ENCODE results near the gene MCM5. TPM values are rescaled to one million over a fixed set of nuclear protein-coding genes. Genes with fewer than 3 reads are reported as not detected.
"Not testable (repeated sequence)": the region's sequence is repeated elsewhere in the genome, so short reads cannot be mapped to it uniquely, and the experiment has no call there.

MCM5 gene
- polyA plus RNA-seq (ENCODE audit: insufficient read length), result 34.3 TPM

- peak; percentile 99 for DNase-seq
These were observed at the start of gene MCM5 for GRCh38 chr22:35399678-35400500. Gene MCM5, plus strand, starts transcription at chr22:35400140. Its CDS starts 299 bp downstream, at chr22:35400439.

- peak; percentile 93 for DNase-seq
These were observed 49.1 kb upstream of the MCM5 start for GRCh38 chr22:35350539-35351503.

- DNase-seq, result no peak
These were observed 47.5 kb upstream of the MCM5 start for GRCh38 chr22:35352214-35353111.

DNA sequence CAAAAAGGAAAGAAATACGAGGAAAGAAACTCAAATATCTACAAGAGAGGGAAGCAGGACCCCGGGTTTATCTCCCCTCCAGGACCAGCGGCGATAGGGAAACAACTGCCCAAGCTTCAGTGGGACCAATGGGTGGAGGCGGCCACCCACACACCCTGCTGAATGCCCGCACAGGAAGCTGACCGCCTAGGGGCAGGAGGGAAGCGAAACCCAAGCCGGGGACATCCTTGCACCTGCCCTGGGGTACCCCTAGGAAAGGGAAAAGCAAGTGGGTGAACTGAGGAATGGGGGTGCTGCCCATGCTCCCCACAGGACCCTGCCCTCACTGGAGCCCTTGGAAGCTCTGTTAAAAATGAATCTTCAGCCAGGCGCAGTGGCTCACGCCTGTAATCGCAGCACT lies 46.6 kb upstream of the MCM5 start:
- DNase-seq, result no peak

GRCh38 chr22:35354068-35354467 lies 45.9 kb upstream of the MCM5 start:
- no peak for DNase-seq

- DNase-seq, result no peak
These were observed 41.9 kb upstream of the MCM5 start for GRCh38 chr22:35357883-35358621.

- DNase-seq, result no peak
These were observed 40.4 kb upstream of the MCM5 start for GRCh38 chr22:35359380-35360065.

DNA sequence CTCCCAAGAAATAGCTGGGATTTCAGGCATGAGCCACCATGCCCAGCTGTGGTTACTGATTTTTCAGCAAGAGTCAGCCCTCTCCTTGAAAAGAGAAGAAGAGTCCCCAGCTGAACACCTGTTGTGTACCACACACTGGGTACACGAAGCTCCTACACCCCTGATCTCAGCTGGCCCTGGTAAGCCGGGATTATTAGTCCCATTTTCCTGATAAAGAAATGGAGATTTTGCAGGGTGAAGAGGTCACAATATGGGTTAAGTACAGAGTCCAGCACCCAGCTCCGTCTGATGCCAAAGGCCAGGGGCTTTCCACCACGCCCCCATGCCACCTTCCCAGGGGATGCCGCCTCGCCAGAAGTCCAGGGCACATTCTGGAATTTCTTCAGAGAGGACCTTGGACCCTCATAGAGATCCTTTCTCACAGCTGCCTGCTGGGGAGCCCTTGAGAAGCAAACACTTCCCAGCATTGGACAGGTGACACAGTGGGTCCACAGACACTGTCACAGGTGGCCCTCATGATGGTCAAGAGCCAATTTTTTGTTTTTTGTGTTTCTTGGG lies 38.9 kb upstream of the MCM5 start:
- no peak for DNase-seq

DNA sequence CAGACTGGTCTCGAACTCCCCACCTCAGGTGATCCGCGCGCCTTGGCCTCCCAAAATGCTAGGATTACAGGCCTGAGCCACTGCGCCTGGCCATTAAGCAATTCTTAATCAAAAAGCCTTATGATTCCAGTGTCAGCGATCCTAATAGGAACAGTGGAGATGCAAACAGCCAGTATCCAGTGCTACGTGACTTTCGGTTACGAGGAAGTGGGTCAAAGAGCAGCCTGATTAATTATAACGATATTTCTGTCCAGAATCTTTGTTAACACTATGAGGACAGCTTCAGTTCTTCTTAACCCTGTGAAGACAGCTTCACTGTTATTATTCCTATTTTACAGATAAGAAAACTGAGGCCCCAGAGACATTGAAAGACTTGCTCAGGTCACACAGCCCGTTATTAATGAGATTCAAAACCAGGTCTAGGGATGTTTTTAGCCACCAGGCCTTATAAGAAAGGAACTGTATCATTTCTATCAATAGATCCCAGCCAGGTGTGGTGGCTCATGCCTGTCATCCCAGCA lies 36.3 kb upstream of the MCM5 start:
- no peak for DNase-seq

DNA sequence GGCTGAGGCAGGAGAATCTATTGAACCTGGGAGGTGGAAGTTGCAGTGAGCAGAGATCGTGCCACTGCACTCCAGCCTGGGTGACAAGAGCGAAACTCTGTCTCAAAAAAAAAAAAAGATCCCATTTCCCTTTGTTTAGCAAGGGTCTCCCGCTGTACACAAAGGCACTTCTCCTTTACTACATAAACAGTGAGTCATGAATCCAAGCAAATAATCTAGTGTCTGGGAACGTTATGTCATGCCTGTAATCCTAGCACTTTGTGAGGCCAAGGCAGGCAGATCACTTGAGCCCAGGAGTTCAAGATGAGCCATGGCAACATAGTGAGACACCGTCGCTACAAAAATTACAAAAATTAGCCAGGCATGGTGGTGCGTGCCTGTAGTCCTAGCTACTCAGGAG lies 35.7 kb upstream of the MCM5 start:
- DNase-seq, result not testable (repeated sequence)

DNA sequence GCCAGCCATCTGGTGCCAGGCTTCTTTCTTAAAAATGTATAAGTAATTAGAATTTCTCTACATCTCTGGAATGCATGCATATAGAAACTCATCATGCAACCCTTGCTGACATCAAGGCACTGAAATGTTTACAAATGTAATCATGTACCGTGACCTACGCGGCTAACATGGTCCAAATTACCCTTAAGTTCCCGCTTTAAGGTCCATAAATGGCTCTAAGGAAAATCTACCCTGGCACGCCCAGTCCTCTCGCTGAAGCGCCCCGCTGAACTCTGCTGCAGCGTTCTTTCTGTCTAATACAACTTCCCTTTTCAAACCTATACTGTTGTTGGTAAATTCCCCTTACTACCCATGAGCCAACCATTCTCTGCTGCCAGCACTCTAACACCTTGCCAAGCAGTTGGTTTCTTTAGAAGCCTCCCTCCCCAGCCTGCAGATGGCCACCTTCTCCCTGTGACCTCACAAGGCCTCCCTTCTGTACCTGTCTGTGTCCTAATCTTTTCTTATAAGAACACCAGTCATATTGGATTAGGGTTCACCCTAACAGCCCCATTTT lies 32.5 kb upstream of the MCM5 start:
- no peak for DNase-seq

DNA sequence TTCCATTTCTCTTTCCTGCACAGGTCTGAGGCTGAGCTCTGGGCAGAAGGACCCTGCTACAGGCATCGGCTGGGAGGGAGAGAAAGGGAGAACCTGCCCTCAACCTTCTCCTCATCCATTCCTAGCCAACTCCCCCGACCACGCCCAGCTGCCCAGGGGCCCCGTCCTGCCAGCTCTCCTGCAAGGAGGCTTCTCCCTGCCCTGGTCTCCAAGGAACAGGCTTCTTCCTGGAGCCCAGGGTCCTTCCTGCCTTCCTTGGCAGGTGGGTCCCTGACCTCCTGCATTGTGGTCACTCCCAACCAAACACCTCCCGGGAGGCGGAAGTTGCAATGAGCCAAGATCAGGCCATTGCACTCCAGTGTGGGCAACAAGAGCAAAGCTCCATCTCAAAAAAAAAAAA lies 31.6 kb upstream of the MCM5 start:
- no peak for DNase-seq

DNA sequence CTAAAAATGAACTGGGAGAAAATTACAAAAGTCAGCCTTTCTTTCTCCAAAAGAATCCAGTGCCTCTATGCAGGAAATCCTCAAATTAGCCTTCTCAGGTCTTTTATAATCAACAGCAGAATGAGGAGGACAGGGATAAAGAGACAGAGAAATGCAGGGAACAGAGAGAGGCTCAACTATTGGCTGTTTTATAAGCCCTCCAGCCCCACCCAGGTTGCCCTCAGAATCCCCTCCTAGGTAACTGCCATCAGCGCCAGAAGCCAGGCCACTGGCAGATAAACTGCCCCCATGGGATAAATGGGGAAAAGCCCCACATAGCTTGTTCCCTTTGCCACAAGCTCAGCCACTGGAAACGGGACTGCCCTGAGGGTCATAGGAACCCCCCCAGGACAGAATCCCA lies 29.9 kb upstream of the MCM5 start:
- no peak for DNase-seq

GRCh38 chr22:35373781-35374180 lies 26.2 kb upstream of the MCM5 start:
- DNase-seq, result no peak

DNA sequence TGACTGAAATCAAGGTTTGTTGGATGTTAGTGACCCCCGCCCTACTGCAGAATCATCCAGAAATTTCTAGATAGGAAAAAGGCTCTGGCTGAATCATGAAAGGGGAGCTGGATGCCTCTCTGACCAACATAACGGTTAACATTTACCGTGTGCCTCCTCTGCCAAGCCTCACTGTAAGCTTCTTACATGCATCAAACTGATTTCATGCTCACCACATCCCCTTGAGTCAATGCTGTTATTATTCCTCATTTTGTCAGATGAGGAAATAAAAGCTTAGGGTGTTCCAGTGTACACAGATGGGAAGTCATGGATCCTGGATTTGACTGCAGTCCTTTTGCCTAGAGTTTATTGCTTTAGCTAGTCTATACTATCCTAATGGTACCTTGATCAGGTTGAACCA lies 24.9 kb upstream of the MCM5 start:
- DNase-seq, result no peak

GRCh38 chr22:35375526-35375925 lies 24.4 kb upstream of the MCM5 start:
- DNase-seq, result no peak

- peak; percentile 95 for DNase-seq
These were observed 23.0 kb upstream of the MCM5 start for GRCh38 chr22:35376728-35377472.

DNA sequence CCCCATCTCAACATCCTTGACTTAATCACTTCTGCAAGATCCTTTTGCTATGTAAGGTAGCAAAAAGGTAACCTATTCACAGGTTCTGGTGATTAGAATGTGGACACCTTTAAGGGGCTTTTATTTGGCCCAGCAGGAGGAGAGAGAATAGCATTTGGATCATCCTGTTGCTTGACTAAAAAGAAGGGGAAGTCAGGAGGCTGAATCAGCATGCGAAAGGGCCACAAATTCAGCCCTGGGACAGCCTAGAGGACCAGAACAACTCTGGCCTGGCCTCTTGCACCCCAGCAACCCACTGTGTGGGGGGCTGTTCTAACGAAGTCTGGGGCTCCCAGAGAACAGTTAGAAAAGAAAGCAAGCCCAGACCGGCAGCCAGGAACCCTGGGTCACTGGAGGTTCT lies 22.2 kb upstream of the MCM5 start:
- no peak for DNase-seq

DNA sequence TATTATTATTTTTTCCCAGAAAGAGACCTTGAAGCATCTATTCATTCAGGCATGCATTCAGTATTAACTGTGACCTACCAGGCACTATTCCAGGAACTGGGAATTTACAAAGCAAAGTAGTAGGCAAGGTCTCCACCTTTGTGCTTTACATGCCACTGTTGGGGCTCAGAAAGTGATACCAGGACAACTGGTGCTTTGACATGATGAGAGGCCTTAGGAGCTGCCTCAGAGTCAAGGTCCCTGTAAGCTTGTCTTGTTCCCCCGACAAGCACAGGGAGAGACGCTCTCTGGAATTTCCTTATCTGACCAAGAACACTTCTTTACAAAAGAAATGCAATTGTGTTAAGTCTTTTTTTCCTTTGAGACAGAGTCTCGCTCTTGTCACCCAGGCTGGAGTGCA lies 21.3 kb upstream of the MCM5 start:
- no peak for DNase-seq

Data from hindlimb muscle (tissue), 1 donor.